ENCODE data around the gene KRT3.

KRT3 gene

DNA sequence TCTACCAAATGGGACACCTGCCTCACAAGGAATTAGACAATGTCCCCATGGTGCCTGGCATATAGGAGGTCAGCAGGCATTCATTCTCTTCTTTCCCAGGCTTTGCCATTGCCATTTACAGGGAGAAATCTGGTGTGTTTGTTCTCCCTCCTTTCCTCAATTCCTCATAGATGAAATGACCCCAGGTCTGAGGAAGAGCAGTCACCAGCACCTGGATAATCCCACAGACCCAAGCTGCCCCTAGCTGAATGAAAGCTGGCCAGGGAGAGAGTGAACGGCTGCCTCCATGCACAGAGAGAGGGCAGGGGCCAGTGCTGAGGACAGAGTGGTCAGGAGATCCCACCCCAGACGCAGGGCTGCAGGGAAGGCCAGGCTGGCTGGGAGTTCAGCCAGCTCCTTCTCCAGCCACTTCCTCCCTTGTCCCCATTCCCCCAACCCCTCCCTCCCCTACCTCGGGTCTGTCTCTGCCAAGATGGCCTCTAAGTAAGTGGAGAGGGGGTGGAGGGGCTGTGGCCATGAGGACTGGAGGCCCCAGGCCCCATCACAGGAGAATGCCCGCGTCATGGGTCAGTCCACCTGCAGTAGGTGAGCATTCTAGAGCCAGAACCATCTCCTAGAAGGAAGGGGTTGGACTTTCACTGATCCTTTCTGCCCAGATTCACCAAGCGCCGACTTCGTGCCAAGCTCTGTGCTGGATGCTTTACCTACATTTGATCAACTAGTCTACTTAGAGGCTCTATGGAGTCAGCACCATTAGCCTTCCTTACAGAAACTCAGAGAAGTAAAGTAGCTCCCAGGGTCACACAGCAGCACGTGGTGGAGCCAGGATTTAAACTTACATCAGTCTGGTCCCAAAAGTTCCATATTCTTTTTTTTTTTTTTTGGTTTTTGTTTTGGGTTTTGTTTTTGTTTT, 20.0 kb upstream of the KRT3 start:
- no peak overlapping the region for H3K27ac ChIP-seq (ENCODE audit: low read length, poor library complexity, severe bottlenecking)
- H4K8ac ChIP-seq (ENCODE audit: low read length) = no peak overlapping the region
- no peak overlapping the region for H3K4ac ChIP-seq (ENCODE audit: low read depth in 1 of 2, low read length in 2 of 2)
- H3K4me1 ChIP-seq (ENCODE audit: control insufficient read depth, insufficient read depth, low read depth, low read length) = peaks cover 3% of the 10 kb centered on the region
- no peaks in the 10 kb centered on the region for H3K36me3 ChIP-seq (ENCODE audit: control insufficient read depth in 1 of 2, insufficient read depth in 2 of 2, low read depth in 1 of 2, low read length in 2 of 2)
- no peak overlapping the region for H3K4me2 ChIP-seq (ENCODE audit: low read length, poor library complexity, severe bottlenecking)
- H3K9ac ChIP-seq (ENCODE audit: low read length) = no peak overlapping the region
- WGBS = 74% methylated on average over 8 of the region's 9 CpGs
- peaks cover 25 to 74% of the 10 kb centered on the region in 2 experiments for H3K27me3 ChIP-seq (ENCODE audit: control insufficient read depth in 1 of 2, insufficient read depth in 1 of 2, low read length in 2 of 2)
- no peak overlapping the region for H4K91ac ChIP-seq (ENCODE audit: low read length)
- no peak overlapping the region for H2AFZ ChIP-seq (ENCODE audit: low read depth, low read length)
- no peak for DNase-seq
- H3K23ac ChIP-seq (ENCODE audit: low read length in 2 of 2) = no peak overlapping the region
- H3K14ac ChIP-seq (ENCODE audit: low read length in 2 of 2) = no peak overlapping the region
- no peaks in the 10 kb centered on the region for H3K9me3 ChIP-seq (ENCODE audit: control insufficient read depth, low read length)
- H2BK5ac ChIP-seq (ENCODE audit: low read depth, low read length, poor library complexity, severe bottlenecking) = no peak overlapping the region
- H2AK5ac ChIP-seq (ENCODE audit: low read length, severe bottlenecking) = no peak overlapping the region
- no peak overlapping the region for H3K4me3 ChIP-seq (ENCODE audit: insufficient read depth in 1 of 2, low read depth in 1 of 2, low read length in 2 of 2)
- no peak overlapping the region for H3K18ac ChIP-seq (ENCODE audit: low read depth in 1 of 2, low read length in 2 of 2)
- no peak overlapping the region for H2BK15ac ChIP-seq (ENCODE audit: low read depth, poor library complexity, severe bottlenecking)
- H3K79me1 ChIP-seq (replicated peaks; ENCODE audit: low read length, poor library complexity, severe bottlenecking) = no peaks in the 10 kb centered on the region
- H2BK12ac ChIP-seq (ENCODE audit: low read length in 2 of 2) = no peak overlapping the region
- no peak overlapping the region for H2BK120ac ChIP-seq (ENCODE audit: low read depth, low read length)

DNA sequence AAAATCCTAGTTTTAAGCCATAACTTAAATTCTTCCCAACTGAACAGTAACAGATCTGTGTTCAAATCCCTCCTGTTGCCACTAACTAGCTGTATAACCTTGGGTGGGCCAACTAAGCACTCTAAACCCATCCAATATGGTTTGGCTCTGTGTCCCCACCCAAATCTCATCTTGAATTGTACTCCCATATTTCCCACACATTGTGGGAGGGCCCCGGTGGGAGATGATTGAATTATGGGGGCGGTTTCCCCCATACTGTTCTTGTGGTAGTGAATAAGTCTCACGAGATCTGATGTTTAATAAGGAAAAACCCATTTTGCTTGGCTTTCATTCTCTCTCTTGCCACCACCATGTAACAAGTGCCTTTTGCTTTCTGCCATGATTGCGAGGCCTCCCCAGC, 19.2 kb upstream of the KRT3 start:
- Histone ChIP-seq H3K79me1 (replicated peaks; ENCODE audit: low read length, poor library complexity, severe bottlenecking) (no peaks in the 10 kb centered on the region), H4K8ac (ENCODE audit: low read length) (no peak overlapping the region), H2AFZ (ENCODE audit: low read depth, low read length) (no peak overlapping the region), H4K91ac (ENCODE audit: low read length) (no peak overlapping the region), H2BK120ac (ENCODE audit: low read depth, low read length) (no peak overlapping the region), H3K4me1 (ENCODE audit: control insufficient read depth, insufficient read depth, low read depth, low read length) (peaks cover 3% of the 10 kb centered on the region), H3K14ac (ENCODE audit: low read length in 2 of 2) (no peak overlapping the region), H2BK15ac (ENCODE audit: low read depth, poor library complexity, severe bottlenecking) (no peak overlapping the region), H3K18ac (ENCODE audit: low read depth in 1 of 2, low read length in 2 of 2) (no peak overlapping the region), H3K4me2 (ENCODE audit: low read length, poor library complexity, severe bottlenecking) (no peak overlapping the region), H3K4ac (ENCODE audit: low read depth in 1 of 2, low read length in 2 of 2) (no peak overlapping the region), H3K23ac (ENCODE audit: low read length in 2 of 2) (no peak overlapping the region), H3K4me3 (ENCODE audit: insufficient read depth in 1 of 2, low read depth in 1 of 2, low read length in 2 of 2) (no peak overlapping the region), H2BK5ac (ENCODE audit: low read depth, low read length, poor library complexity, severe bottlenecking) (no peak overlapping the region), H2AK5ac (ENCODE audit: low read length, severe bottlenecking) (no peak overlapping the region), H3K27ac (ENCODE audit: low read length, poor library complexity, severe bottlenecking) (no peak overlapping the region), H2BK12ac (ENCODE audit: low read length in 2 of 2) (no peak overlapping the region), H3K27me3 (ENCODE audit: control insufficient read depth in 1 of 2, insufficient read depth in 1 of 2, low read length in 2 of 2) (peaks cover 19 to 72% of the 10 kb centered on the region in 2 experiments), H3K9ac (ENCODE audit: low read length) (no peak overlapping the region), H3K36me3 (ENCODE audit: control insufficient read depth in 1 of 2, insufficient read depth in 2 of 2, low read depth in 1 of 2, low read length in 2 of 2) (no peaks in the 10 kb centered on the region), H3K9me3 (ENCODE audit: control insufficient read depth, low read length) (no peaks in the 10 kb centered on the region)
- 89% methylated on average over 2 of the region's 4 CpGs for WGBS
- no peak for DNase-seq

GRCh38 chr12:52814710-52815155, 18.8 kb upstream of the KRT3 start:
- no peak overlapping the region for H3K4ac ChIP-seq (ENCODE audit: low read depth in 1 of 2, low read length in 2 of 2)
- H3K4me3 ChIP-seq (ENCODE audit: insufficient read depth in 1 of 2, low read depth in 1 of 2, low read length in 2 of 2) = no peak overlapping the region
- no peak overlapping the region for H3K14ac ChIP-seq (ENCODE audit: low read length in 2 of 2)
- no peak overlapping the region for H2BK120ac ChIP-seq (ENCODE audit: low read depth, low read length)
- no peak overlapping the region for H2AFZ ChIP-seq (ENCODE audit: low read depth, low read length)
- no peak overlapping the region for H2BK15ac ChIP-seq (ENCODE audit: low read depth, poor library complexity, severe bottlenecking)
- H3K4me2 ChIP-seq (ENCODE audit: low read length, poor library complexity, severe bottlenecking) = no peak overlapping the region
- H3K9ac ChIP-seq (ENCODE audit: low read length) = no peak overlapping the region
- no peak overlapping the region for H4K91ac ChIP-seq (ENCODE audit: low read length)
- no peak overlapping the region for H3K18ac ChIP-seq (ENCODE audit: low read depth in 1 of 2, low read length in 2 of 2)
- H2AK5ac ChIP-seq (ENCODE audit: low read length, severe bottlenecking) = no peak overlapping the region
- no peak overlapping the region for H3K23ac ChIP-seq (ENCODE audit: low read length in 2 of 2)
- H4K8ac ChIP-seq (ENCODE audit: low read length) = no peak overlapping the region
- no peaks in the 10 kb centered on the region for H3K9me3 ChIP-seq (ENCODE audit: control insufficient read depth, low read length)
- no peak overlapping the region for H2BK5ac ChIP-seq (ENCODE audit: low read depth, low read length, poor library complexity, severe bottlenecking)
- H3K27me3 ChIP-seq (ENCODE audit: control insufficient read depth in 1 of 2, insufficient read depth in 1 of 2, low read length in 2 of 2) = peaks cover 19 to 70% of the 10 kb centered on the region in 2 experiments
- DNase-seq = no peak
- H3K4me1 ChIP-seq (ENCODE audit: control insufficient read depth, insufficient read depth, low read depth, low read length) = peaks cover 3% of the 10 kb centered on the region
- WGBS = 76% methylated on average over 4 of the region's 4 CpGs
- H2BK12ac ChIP-seq (ENCODE audit: low read length in 2 of 2) = no peak overlapping the region
- no peak overlapping the region for H3K27ac ChIP-seq (ENCODE audit: low read length, poor library complexity, severe bottlenecking)
- no peaks in the 10 kb centered on the region for H3K79me1 ChIP-seq (replicated peaks; ENCODE audit: low read length, poor library complexity, severe bottlenecking)
- H3K36me3 ChIP-seq (ENCODE audit: control insufficient read depth in 1 of 2, insufficient read depth in 2 of 2, low read depth in 1 of 2, low read length in 2 of 2) = no peaks in the 10 kb centered on the region

GRCh38 chr12:52813885-52814709, 18.2 kb upstream of the KRT3 start, which contains the start of gene KRT4:
TSS of gene KRT4 (minus strand) at chr12:52814116. CDS start at chr12:52814058, 58 bp downstream.
- no peak within 1 kb of the TSS for H3K4me3 ChIP-seq (ENCODE audit: insufficient read depth in 1 of 2, low read depth in 1 of 2, low read length in 2 of 2)
- H2BK12ac ChIP-seq (ENCODE audit: low read length in 2 of 2) = no peak within 1 kb of the TSS
- H2BK15ac ChIP-seq (ENCODE audit: low read depth, poor library complexity, severe bottlenecking) = no peak within 1 kb of the TSS
- H2BK120ac ChIP-seq (ENCODE audit: low read depth, low read length) = no peak within 1 kb of the TSS
- H3K14ac ChIP-seq (ENCODE audit: low read length in 2 of 2) = no peak within 1 kb of the TSS
- no peak within 1 kb of the TSS for H3K4me2 ChIP-seq (ENCODE audit: low read length, poor library complexity, severe bottlenecking)
- H3K18ac ChIP-seq (ENCODE audit: low read depth in 1 of 2, low read length in 2 of 2) = no peak within 1 kb of the TSS
- no peak within 1 kb of the TSS for H2AFZ ChIP-seq (ENCODE audit: low read depth, low read length)
- H4K8ac ChIP-seq (ENCODE audit: low read length) = no peak within 1 kb of the TSS
- no peaks in the 10 kb centered on the region for H3K79me1 ChIP-seq (replicated peaks; ENCODE audit: low read length, poor library complexity, severe bottlenecking)
- H3K9me3 ChIP-seq (ENCODE audit: control insufficient read depth, low read length) = no peaks in the 10 kb centered on the region
- no peak within 1 kb of the TSS for H4K91ac ChIP-seq (ENCODE audit: low read length)
- no peak within 1 kb of the TSS for H3K4ac ChIP-seq (ENCODE audit: low read depth in 1 of 2, low read length in 2 of 2)
- peaks cover 3% of the 10 kb centered on the region for H3K4me1 ChIP-seq (ENCODE audit: control insufficient read depth, insufficient read depth, low read depth, low read length)
- peaks cover 22 to 70% of the 10 kb centered on the region in 2 experiments for H3K27me3 ChIP-seq (ENCODE audit: control insufficient read depth in 1 of 2, insufficient read depth in 1 of 2, low read length in 2 of 2)
- 80% methylated on average over 13 of the region's 15 CpGs for WGBS
- H2BK5ac ChIP-seq (ENCODE audit: low read depth, low read length, poor library complexity, severe bottlenecking) = no peak within 1 kb of the TSS
- no peak within 1 kb of the TSS for H3K23ac ChIP-seq (ENCODE audit: low read length in 2 of 2)
- DNase-seq = no peak
- no peak within 1 kb of the TSS for H2AK5ac ChIP-seq (ENCODE audit: low read length, severe bottlenecking)
- H3K9ac ChIP-seq (ENCODE audit: low read length) = no peak within 1 kb of the TSS
- no peak within 1 kb of the TSS for H3K27ac ChIP-seq (ENCODE audit: low read length, poor library complexity, severe bottlenecking)
- no peaks in the 10 kb centered on the region for H3K36me3 ChIP-seq (ENCODE audit: control insufficient read depth in 1 of 2, insufficient read depth in 2 of 2, low read depth in 1 of 2, low read length in 2 of 2)
